Body of pancreas (tissue), 4 donors: Measurements from ENCODE around the gene HOXB4. TPM values are rescaled to one million over a fixed set of nuclear protein-coding genes. Genes with fewer than 3 reads are reported as not detected.

Source experiments
- ATAC-seq: fragments of 150-250 bp; one replicate; pipeline ENCODE4 v1.9.1; 2016
- DNase-seq, 4 donors: peaks; one replicate each; pipeline ENCODE4 v3.0.0-alpha.2; 2019
- H3K27ac ChIP-seq, 4 donors: fragments of 200-600 bp; sonication (generic); 1 replicate in 3 of 4; 2 replicates in 1 of 4; pipeline versions ENCODE4 v1.5.1 to v1.6.1; 2016 to 2019; ENCODE audit warnings: mild to moderate bottlenecking in 1 of 4, mixed read lengths in 1 of 4, moderate library complexity in 1 of 4
- H3K27me3 ChIP-seq, 2 donors: fragments of 200-600 bp; sonication (generic); one replicate each; pipeline ENCODE4 v1.6.0; 2016; ENCODE audit warnings: mild to moderate bottlenecking in 1 of 2
- H3K36me3 ChIP-seq, 2 donors: fragments of 200-600 bp; sonication (generic); replicated peaks in 1 of 2; 2 replicates each; pipeline ENCODE4 v1.5.1; 2016; ENCODE audit warnings: low read depth in 2 of 2; ENCODE audit not compliant: insufficient read depth in 1 of 2
- H3K4me1 ChIP-seq: fragments of 200-600 bp; sonication (generic); one replicate; pipeline ENCODE4 v1.6.0; 2016
- H3K4me3 ChIP-seq, 2 donors: fragments of 200-600 bp; sonication (generic); 1 replicate in 1 of 2; 2 replicates in 1 of 2; pipeline ENCODE4 v1.5.1; 2016 to 2019
- H3K9me3 ChIP-seq, 3 donors: fragments of 200-600 bp; sonication (generic); 1 replicate in 2 of 3; 2 replicates in 1 of 3; pipeline ENCODE4 v1.5.1; 2016
- CTCF ChIP-seq, 7 experiments: fragments of 450-650 bp in 4 of 7; fragments of 200-600 bp in 3 of 7; sonication (generic) in 3 of 7; IDR thresholded peaks; one replicate each; pipeline ENCODE4 v1.5.1; 2016 to 2019; ENCODE audit warnings: antibody characterized with exemption in 7 of 7
- POLR2A ChIP-seq, 3 donors: fragments of 450-650 bp; IDR thresholded peaks; one replicate each; pipeline ENCODE4 v1.6.1; 2016; ENCODE audit warnings: antibody characterized with exemption in 3 of 3, mild to moderate bottlenecking in 2 of 3
- WGBS, 2 donors: methylation state at CpG; one replicate each; pipeline ENCODE4 v1.1.5; 2017; 5-methylcytosine and 5-hydroxymethylcytosine counted together
- intact Hi-C: fragments of 100-400 bp; cut with DNase I; formaldehyde crosslinking; loops from one replicate; pipeline ENCODE4 v1.15.1; 2023
- total RNA-seq, 2 donors: library from RNA; depleted of rRNA; stranded (reverse); fragments of >200 nt; gene quantifications; one replicate each; pipeline ENCODE4 v1.1.0, GENCODE V29; 2016

HOXB4 gene
- total RNA-seq, 2 donors from 2014 or later = 0.26 to 2.3 TPM

- H3K4me3 ChIP-seq = no peak overlapping the region
- ATAC-seq (no peak), DNase-seq (no peak)
- H3K27ac ChIP-seq = peak overlapping the region in 1 of 4 donors; percentile 11
- TF ChIP-seq CTCF (IDR thresholded peaks at IDR 0.05) (no peak), POLR2A (IDR thresholded peaks at IDR 0.05) (no peak)
- 65 to 69% methylated on average over 7 of the region's 7 CpGs for WGBS, 2 donors
- H3K36me3 ChIP-seq = no peaks in the 10 kb centered on the region
- peaks cover 0 to 21% of the 10 kb centered on the region in 2 donors for H3K27me3 ChIP-seq
- H3K9me3 ChIP-seq = no peaks in the 10 kb centered on the region
- H3K4me1 ChIP-seq = peaks cover 14% of the 10 kb centered on the region
- intact Hi-C loops = no loop called here
Observed at GRCh38 chr17:48556576-48557401, 21.4 kb downstream of the HOXB4 start.

- Histone ChIP-seq H3K4me3 (no peak overlapping the region), H3K9me3 (no peaks in the 10 kb centered on the region), H3K27ac (no peak overlapping the region), H3K27me3 (peaks cover 0 to 21% of the 10 kb centered on the region in 2 donors), H3K36me3 (no peaks in the 10 kb centered on the region), H3K4me1 (peaks cover 19% of the 10 kb centered on the region)
- intact Hi-C loops = no loop called here
- no peak for ATAC-seq
- 72 to 82% methylated on average over 5 of the region's 5 CpGs for WGBS, 2 donors
- no peak for TF ChIP-seq CTCF (IDR thresholded peaks at IDR 0.05)
- no peak for TF ChIP-seq POLR2A (IDR thresholded peaks at IDR 0.05)
- DNase-seq = no peak
Observed at GRCh38 chr17:48556229-48556575, 21.9 kb downstream of the HOXB4 start.

DNA sequence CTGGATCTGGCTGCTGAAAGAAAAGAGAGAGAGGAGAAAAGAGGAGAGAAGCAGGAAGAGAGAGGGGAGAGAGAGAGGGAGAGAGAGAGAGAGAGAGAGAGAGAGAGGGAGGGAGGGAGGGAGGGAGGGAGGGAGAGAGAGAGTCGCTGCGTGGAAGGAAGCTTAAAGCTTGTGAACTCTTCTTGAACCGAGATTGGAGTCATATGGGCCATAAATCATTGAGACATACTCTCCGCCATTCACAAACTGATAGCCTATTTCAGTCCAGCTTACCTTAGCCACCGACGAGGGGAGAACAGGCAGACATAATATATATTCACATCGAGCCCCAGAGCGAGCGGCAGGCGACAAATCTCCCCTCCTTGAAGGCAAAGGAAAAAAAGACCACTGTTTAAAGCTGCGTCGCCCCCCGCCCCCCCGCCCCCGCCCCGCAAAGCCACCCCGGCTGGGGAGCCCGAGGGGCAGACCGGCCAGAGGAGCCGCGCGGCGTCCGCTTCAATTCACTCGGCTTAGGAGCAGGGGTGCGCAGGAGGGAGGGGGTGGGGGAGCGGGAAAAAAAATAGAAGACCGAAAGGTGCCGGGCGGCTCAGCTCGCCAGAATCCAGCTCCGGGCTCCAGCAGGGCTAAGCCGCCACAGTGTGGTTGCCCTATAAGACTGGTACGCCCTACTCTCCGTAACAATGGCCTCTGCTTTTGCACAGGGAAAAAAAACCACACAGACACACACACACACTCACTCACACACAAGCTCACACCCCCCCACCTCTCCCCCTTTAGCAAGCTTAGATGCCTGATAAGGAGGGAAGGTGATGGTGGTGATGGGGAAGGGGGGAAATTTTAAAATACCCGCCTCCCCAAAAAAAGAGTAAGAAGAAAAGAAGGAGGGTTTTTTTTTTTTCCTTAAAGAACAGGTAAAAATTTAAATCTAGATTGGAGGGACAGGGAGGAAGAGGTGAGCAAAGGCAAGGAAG lies 22.6 kb downstream of the HOXB4 start:
- intact Hi-C loops = no loop called here
- H3K27me3 ChIP-seq = peaks cover 0 to 25% of the 10 kb centered on the region in 2 donors
- 11 to 20% methylated on average over 22 to 32 of the region's 36 CpGs for WGBS, 2 donors

More for the DNA sequence above, 22.6 kb downstream of the HOXB4 start:
- Histone ChIP-seq H3K4me3 (no peak overlapping the region), H3K27ac (peak overlapping the region in 2 of 4 donors; percentile 41 to 55), H3K4me1 (peaks cover 26% of the 10 kb centered on the region), H3K9me3 (no peaks in the 10 kb centered on the region), H3K36me3 (no peaks in the 10 kb centered on the region)
- no peak for TF ChIP-seq POLR2A (IDR thresholded peaks at IDR 0.05)
- TF ChIP-seq CTCF (IDR thresholded peaks at IDR 0.05) = peak in 1 of 7 experiments; percentile 23
- ATAC-seq = peak; percentile 24
- DNase-seq = no peak
